HG02840 (cell line): ENCODE results near the gene ABHD12B.

Source experiments
- ATAC-seq: cut with Tn5 transposase; IDR thresholded peaks from one replicate; pipeline ENCODE4 v1.9.1; 2021; ENCODE audit warnings: mild to moderate bottlenecking, moderate library complexity, moderate number of reproducible peaks; ENCODE audit not compliant: unreplicated experiment, low FRiP score

Gene ABHD12B

DNA sequence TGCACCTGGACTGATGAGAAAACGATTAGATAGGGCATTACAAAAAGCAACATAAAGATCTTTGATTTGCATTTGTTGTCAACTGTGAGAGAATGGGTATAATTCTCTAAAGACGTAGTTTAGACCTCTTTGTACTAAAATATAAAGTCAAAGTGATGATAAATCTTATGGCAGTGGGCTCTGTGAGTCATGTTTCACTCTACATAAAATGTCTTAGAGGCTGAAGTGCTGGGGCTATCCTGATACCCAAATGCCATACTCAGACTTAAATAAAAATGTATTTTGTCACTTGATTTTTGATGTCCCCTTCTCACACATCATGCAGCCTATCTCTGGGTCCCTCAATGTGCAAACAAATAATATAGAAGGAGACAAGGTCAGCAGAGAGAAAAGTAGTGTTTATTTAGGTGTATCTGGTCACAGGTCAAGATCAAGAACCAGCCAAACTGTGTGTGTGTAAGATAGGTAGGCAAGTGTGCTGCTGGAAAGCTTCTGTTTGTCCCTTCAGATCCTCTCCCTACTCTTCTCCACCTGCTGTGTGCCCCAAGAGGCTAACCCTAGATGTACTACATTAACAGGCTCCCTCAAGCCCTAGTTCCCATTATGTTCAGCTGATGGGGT lies 33.9 kb upstream of the ABHD12B start:
- ATAC-seq, result no peak

DNA sequence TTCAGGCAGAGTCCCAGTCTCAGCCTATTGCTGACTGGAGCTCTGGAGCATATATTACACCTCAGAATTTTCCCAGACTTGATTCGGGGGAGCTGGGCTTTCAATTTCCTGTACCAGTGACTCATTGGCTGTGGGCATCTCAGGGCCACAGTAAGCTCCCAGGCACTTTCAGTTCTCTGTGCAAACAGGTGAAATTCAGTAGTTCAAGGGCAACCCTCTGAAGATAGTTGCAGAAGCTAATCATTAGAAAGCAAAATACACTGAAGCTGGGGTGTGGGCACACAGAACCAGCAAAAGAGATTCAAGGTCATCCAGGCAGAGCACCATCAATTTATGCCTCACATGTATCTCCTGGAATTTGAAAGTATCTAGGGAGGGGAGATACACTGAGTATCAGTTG lies 32.8 kb upstream of the ABHD12B start:
- no peak for ATAC-seq

DNA sequence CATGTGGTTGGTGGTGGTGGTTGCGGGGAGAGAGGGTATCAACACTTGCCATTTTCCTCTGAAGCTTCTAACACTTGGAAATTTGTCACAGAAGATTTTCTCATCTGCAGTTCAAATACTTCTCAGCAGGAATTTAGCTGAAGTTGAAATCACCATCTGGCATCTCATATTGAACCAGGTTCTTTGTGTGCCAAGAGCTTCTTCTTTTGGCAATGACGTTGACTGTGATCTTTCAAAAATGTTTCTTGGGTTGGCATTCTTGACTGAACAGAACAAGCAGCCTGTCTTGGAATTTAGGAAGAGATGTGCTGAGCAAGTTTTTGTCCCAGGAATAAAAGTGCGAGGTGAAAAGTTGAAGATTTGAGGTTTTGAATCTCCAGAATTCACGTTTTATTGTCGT lies 32.2 kb upstream of the ABHD12B start:
- ATAC-seq, result no peak

DNA sequence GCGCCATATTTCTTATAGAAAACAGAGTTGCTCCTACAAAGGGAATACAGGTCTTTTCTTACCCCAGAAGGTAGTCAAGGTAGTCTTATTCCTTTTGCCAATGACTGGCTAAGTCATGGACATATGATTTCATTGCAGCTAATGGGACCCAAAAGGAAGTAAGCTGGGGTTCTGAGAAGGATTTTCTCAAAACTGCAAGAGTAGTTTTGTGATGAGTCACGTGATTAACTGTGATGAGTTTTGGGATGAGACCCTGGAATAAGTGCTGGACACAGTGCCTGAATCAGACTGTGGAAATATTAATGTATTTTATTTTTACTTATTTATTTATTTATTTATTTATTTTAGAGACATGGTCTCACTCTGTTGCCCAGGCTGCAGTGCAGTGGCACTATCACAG lies 27.5 kb upstream of the ABHD12B start:
- ATAC-seq, result no peak

DNA sequence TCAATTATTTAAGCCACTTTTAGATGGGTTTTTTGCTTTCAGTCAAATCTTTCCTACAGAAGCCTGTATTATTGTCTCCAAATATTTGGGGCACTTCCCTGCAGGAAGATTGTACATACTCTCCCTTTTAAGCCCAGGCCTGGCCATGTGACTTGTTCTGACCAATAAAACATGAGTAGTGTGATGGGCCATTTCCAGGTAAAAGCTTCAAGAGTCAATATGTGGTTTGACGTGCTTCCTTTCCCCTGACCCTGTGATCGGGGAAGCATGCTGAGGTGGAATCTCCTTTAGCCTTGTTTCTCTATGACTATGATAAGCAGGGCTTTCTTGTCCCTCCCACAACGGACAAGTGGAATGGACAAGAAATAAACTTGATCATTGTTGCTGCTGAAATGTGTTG lies 26.7 kb upstream of the ABHD12B start:
- no peak for ATAC-seq

DNA sequence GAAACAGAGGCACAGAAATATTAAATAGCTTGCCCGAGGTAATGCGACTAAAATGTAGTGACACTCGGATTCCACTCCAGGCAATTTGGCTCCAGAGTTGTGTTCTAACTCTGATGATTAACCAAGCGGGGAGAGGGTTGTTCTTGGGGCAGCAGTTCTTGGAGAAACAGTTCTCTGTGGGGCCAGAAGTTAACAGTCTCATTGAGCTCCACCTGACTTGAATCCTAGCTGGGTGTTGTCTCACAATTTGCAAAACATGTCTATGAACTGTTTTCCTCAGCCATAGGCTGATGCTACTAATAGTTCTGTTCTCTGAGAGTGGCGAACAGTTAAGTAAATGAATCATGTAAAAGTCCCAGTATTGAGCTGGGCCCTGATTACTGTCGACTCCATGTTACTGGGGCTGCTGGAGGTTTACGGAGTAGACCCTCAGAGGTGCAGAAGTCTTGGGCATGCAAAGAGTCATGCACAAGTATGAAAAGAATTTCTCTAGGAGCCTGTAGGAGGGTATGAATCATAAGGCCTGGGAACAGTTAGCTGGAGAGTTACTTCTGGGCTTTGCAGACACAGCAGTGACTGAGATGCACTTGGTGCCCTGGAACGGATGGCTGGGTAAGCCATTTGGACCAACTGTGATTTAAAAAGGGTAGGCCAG lies 25.5 kb upstream of the ABHD12B start:
- ATAC-seq, result no peak

DNA sequence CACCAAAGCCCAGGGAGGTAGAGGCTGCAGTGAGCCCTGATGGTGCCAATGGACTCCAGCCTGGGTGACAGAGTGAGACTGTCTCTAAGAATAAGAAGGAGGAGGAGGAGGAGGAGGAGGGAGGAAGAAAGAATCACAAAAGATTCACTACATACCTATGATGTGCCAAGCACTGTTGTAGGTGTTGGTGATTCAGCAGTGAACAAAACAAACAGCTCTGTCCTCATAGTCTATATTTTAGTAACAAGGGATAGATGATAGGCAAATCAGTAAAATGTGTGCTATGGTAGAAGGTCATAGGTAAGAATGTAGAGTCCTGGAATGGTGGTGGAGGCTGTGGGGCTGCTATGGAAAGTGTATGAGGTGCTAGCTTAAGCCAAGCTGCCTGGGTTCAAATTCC lies 18.0 kb upstream of the ABHD12B start:
- no peak for ATAC-seq

DNA sequence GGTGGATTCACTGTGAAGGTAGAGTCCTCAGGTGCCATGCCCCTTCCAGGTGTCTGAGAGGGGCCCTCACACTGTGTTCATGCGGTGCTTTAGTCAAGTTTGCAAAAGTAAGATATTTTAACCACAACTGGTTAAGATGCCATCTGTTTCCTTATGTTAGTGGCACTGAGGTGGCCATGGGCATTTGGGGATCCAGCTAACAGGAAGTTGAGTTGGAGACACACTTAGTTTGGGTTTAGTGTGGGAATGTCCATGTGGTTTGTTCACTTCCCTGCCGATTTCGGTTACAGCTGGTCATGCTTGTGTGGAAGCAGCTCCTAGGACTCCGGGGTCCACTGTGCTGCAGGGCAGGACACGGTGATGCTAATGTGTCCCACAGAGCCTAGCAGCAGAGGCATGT lies 17.3 kb upstream of the ABHD12B start:
- no peak for ATAC-seq

DNA sequence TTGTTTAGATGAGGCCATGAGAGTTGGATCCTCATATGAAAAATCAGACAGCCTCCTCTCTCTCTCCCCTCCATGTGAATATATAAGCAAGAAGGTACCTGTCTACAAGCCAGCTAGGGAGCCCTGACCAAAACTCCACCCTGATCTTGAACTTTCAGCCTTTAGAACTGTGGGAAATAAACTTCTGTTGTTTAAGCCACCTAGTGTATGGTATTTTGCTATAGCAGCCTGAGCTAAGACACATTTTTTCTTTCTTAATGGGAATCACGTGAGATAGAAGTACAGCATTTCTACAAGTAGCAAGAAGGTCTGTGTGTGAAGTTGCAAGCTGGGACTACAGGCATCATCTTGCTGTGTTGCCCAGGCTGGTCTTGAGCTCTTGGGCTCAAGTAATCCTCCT lies 16.3 kb upstream of the ABHD12B start:
- no peak for ATAC-seq

DNA sequence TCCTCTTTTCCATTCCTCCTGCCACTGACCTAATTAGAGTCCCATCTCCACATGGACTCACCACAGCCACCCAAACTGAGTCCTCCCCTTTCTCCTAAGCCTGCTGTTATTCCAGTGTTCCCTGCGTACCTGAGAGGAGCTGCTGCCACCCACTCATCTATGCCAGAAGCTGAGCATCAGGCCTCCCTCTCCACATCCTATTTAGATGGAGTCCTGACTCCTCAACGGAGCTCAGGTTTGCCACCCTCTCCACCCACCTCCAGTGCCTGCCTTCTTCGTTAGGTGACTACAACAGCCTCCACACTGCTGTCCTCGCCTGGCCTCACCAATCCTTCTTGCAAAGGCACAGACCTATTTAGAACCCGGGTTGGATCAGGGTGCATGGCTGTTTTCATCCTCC lies 15.2 kb upstream of the ABHD12B start:
- ATAC-seq, result no peak

DNA sequence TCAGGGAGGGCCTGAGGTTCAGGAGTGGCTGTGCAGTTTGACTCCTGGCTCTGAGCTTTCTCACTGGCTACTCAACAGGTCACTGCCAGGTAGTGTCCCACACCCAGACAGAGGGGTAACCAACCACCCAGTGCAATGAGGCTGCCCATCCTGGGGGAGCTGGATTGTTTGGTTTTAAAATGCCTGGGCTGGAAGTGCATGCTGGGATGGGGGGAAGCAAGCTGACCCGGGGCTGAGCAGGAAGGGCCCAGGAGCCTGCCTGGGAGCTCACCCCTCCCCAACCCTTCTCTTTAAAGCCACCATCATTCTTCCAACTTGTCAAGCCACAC lies 12.6 kb upstream of the ABHD12B start:
- ATAC-seq, result no peak

DNA sequence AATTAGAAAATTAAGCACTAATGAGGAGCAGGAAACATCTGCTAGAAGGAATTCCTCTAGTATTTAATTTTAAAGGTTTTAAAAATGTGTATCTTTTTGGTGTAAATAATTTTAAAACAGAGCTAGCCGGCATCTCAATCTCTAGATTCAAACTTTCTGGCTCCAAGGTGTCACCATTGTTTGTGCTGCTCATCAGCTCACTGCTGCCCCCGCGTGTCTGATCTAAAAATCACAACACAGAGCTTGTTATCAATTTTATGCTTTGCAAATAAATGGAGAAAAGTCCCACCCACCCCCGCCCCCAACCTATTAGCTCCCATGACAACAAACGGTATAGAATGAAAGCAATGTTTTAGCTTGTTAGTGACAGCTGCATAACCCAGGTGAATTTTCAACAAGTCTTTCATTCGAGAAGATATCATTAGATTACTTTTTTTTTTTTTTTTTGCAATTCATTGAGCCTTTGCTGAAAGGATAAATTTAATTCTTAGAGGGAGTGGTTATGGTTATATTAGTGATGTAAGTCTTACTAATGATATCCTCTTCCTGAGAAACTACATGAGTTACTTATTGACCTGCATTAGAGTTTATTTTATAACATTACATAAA lies 11.3 kb upstream of the ABHD12B start:
- no peak for ATAC-seq

DNA sequence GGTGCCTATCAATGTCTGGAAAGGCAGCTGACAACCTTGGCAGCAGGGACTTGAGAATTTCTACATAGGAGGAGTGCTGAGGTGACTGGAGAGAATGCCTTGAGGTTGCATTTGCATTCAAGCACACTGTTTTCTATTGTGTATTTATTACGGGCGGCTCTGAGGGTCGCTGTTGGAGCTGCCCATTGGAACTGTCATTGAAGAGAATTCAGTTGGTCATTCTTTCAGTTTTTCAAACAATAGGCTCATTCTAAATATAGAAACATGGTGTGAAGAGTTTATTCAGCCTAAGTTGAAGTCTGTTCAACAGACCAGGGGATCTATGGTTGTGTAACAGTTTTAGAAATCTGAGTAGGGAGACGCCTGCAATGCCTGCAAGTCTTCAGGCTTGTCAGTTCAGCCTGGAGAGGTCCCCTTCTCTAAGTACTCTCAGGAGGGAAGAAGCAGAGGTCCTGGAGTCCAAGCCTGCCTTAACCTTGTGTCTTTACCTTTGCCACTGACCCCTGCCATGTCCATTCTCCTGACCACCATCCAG lies 9.8 kb upstream of the ABHD12B start:
- ATAC-seq, result no peak

DNA sequence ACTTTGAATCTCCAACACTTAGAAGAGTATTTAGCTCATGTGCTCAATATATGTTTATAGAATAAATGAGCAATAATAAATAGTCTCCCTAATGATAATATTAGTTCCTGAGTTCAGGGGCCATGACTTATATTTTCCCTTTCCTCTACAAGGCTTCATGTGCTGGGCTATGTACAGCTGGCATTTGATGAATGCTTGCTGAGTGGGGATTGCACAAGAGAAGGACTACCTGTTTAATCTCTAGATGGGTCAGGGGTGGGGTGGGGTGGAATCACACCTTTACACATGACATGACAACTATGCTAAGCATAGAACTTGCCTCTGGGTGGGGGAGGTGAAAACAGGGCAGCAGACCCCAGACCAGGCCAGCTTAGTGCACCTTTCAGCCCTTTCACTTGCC lies 7.6 kb upstream of the ABHD12B start:
- ATAC-seq, result no peak

DNA sequence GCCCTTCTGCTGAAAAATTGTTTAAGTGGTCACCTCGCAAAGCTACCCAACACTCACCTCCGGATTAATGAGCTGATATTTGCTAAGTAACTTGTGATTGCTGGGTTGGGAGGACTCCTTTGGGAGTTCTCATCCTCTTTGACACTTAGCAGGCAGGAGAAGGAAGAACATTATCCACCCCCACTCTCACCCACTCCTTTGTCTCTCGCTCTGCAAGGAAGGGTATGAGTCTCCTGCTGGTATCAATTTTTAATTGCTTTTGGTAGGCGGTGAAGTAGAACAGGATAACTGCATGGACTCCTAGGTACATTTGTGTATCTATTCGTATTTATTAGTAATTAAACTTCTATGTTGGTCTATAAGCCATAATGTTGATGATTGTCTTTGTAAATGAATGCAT lies 6.9 kb upstream of the ABHD12B start:
- ATAC-seq, result no peak

DNA sequence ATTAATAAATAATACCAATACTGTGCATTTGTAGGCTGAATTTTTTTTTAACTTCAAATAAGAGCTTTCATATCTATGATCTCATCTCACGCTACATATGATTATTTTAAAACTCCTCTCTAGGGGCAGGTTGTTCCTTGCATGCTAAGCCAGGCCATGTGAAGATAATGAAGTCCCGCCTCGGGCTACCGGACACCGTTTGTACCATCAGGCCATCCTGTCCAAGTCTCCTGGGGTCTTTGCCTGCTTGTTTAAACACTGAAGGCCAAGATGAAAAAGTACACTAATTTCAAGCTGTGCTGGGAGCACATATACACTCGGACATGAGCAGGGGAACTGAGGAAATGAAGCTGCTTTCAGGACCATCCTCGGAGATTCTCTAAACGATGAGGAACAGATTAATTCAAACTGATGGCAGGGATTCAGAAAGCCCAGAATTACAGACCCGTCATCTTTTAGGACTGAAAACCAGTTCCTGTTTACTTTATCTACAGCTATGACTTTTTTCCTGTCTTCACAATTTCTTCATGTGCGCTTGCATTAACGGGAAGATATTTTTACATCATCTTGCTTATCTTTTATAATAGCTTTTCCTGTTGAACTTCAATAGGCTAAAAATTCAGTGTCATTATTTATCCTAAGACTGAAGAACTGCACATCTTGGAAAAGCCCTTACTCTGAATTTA lies 6.3 kb upstream of the ABHD12B start:
- no peak for ATAC-seq

DNA sequence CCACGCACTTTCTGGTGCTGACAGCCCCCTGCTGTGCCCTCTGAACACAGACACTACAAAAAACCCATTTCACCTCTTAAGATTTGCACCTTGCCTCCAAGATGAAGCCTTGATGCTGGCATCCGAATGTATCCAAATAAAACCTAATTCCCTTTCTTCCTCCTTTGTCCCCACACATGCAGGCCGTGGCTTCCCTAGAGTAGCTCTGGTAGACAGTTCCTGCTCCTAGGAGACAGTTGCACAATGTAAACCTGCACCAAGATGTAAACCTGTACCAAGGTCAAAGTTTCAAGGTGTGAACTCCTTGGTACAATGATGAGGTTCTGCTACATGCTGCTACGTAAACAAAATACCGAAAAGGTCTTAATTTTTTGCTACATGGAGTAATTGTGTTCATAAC lies 625 bp upstream of the ABHD12B start:
- ATAC-seq, result no peak

DNA sequence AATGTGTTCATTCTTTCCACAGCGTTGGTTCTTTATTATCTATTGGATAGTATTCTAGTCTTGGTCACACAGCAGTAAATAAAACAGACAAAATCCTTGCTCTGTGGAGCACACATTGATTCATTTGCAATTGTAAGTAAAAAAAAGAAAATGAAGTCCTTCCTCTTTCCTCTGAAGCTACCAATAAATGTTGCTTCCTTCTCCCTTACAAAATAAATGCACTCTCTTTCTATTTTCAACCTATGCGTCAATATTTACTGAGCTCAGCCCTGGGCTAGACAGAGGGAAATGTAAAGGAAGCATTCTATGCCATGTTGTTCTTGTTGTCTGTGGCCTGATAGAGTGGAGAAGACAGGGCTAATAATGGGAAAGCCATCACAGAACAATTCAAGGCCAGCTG lies 2.9 kb downstream of the ABHD12B start:
- no peak for ATAC-seq

DNA sequence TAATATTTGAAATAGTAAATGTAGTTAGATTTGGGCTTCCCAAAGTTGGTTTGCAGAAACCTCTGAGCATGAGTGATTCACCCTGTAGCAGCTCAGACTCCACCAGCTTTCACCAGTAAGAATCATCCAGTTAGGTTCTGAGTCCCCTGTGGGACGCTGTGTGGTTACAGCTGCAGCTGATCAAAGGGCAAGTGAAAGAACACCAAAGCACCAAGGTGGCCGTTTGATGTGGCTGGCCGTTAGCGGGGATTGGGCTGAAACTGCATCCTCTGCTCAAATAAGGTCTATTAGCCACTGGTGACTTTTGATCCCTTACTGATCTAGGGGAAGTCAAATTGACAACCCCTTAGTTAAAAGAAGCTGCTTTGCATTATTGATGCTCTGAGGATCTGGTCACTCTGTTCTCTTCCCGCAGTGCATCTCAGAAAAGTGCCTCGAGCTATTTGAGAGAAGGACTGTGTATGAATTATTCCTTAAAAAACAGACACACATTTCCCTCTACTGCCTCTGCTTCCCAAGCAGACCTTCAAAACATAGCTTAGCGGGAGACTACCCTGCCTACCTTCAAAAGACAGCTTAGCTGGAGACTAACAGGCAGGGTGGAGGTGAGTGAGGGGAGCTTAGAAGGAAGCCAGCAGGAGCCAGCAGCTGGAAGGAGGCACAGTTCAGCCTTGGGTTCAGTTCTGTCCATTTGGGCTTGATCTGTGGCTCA lies 3.7 kb downstream of the ABHD12B start:
- ATAC-seq, result peak; percentile 95

DNA sequence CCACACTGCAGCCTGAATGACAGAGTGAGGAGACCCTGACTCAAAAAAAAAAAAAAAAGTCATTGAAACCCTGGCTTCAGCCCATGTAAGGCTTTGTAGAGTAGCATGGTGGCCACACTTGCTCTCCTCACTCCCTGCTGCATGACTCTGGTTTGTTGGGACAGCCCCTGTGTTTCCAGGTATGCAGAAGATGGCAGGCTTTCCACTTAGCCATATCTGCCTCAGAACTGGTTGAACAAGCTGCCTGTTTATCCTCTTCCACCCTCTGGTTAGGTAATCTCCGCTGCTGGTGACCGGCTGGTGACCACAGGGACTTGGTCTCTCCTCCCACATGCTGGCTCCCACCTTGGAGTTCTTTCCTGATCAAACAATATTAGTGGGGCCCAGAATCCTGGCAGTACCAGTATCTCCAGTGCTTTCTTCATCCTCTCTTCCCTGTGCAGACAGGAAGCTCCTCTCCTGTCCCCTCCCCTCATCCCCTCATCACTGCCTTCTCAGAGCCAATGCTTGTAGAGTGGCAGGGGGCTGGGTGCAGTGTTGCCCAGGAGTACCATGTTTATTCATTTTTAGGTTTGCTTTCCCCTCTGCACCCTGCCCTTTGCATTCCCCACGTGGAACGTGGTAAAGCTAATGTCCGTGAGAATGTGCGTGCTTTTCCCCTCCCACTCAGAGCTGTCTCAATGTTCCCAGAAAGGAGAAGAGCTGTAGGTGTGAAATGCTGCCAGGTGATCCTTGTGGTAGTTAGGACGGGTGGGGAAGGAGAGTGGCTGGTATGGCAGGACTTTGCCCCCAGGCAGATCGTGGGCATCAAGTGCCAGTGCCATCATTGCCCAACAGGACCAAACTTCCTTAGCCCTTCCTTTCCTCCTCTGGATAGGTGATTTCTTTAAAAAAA lies 11.3 kb downstream of the ABHD12B start:
- ATAC-seq, result no peak
